CD1c-positive myeloid dendritic cell (primary cell): ENCODE measurements around the gene KCNMA1.
"Not testable (repeated sequence)": the region's sequence is repeated elsewhere in the genome, so short reads cannot be mapped to it uniquely, and the experiment has no call there.

Experiments used
- DNase-seq: peaks from one replicate; pipeline ENCODE4 v3.0.0-alpha.2; 2016; ENCODE audit errors: extremely low spot score

The KCNMA1 gene

GRCh38 chr10:77584938-77585337 lies 52.7 kb downstream of the KCNMA1 start:
- no peak for DNase-seq

GRCh38 chr10:77583527-77583926 lies 54.1 kb downstream of the KCNMA1 start:
- DNase-seq = no peak

GRCh38 chr10:77582710-77583115 lies 54.9 kb downstream of the KCNMA1 start:
- no peak for DNase-seq

- no peak for DNase-seq
These were observed 55.9 kb downstream of the KCNMA1 start for GRCh38 chr10:77581738-77582137.

GRCh38 chr10:77580482-77580881 lies 57.1 kb downstream of the KCNMA1 start:
- DNase-seq = no peak

- DNase-seq = no peak
These were observed 58.9 kb downstream of the KCNMA1 start for GRCh38 chr10:77578583-77579227.

GRCh38 chr10:77577666-77578229 lies 59.9 kb downstream of the KCNMA1 start:
- no peak for DNase-seq

- no peak for DNase-seq
These were observed 61.1 kb downstream of the KCNMA1 start for GRCh38 chr10:77576444-77577032.

GRCh38 chr10:77576007-77576367 lies 61.6 kb downstream of the KCNMA1 start:
- DNase-seq = no peak

- DNase-seq = no peak
These were observed 62.2 kb downstream of the KCNMA1 start for GRCh38 chr10:77575271-77576006.

GRCh38 chr10:77574438-77574837 lies 63.2 kb downstream of the KCNMA1 start:
- DNase-seq = no peak

GRCh38 chr10:77572520-77572919 lies 65.1 kb downstream of the KCNMA1 start:
- DNase-seq = not testable (repeated sequence)

GRCh38 chr10:77571490-77571889 lies 66.1 kb downstream of the KCNMA1 start:
- DNase-seq = no peak

- DNase-seq = no peak
These were observed 70.6 kb downstream of the KCNMA1 start for GRCh38 chr10:77566914-77567566.

GRCh38 chr10:77566236-77566635 lies 71.4 kb downstream of the KCNMA1 start:
- DNase-seq = no peak

GRCh38 chr10:77565590-77566023 lies 72.0 kb downstream of the KCNMA1 start:
- no peak for DNase-seq

- DNase-seq = no peak
These were observed 72.6 kb downstream of the KCNMA1 start for GRCh38 chr10:77564731-77565589.

GRCh38 chr10:77563638-77564270 lies 73.9 kb downstream of the KCNMA1 start:
- DNase-seq = no peak

- DNase-seq = no peak
These were observed 74.9 kb downstream of the KCNMA1 start for GRCh38 chr10:77562742-77563141.

- DNase-seq = no peak
These were observed 75.6 kb downstream of the KCNMA1 start for GRCh38 chr10:77561991-77562390.

GRCh38 chr10:77560471-77560870 lies 77.1 kb downstream of the KCNMA1 start:
- no peak for DNase-seq
